Fibroblast of lung (primary cell): ENCODE data around the gene CFAP20. TPM values are rescaled to one million over a fixed set of nuclear protein-coding genes. Genes with fewer than 3 reads are reported as not detected.

Experiments
- DNase-seq, 2 donors: peaks; one replicate each; pipeline versions ENCODE4 v3.0.0 to v3.0.0-alpha.2; 2010; ENCODE audit warnings: low read depth in 2 of 2
- H2AFZ ChIP-seq: 2 replicates; pipeline ENCODE4 v1.5.1; 2012; ENCODE audit warnings: low read length, control low read depth, inconsistent platforms
- H3K27ac ChIP-seq: 2 replicates; pipeline ENCODE4 v1.5.1; 2011; ENCODE audit warnings: low read length, control low read depth; ENCODE audit not compliant: insufficient read depth
- H3K27me3 ChIP-seq: 2 replicates; pipeline ENCODE4 v1.5.1; 2011; ENCODE audit warnings: mild to moderate bottlenecking, low read length; ENCODE audit not compliant: control insufficient read depth, insufficient read depth
- H3K36me3 ChIP-seq: 2 replicates; pipeline ENCODE4 v1.5.1; 2011; ENCODE audit warnings: low read length; ENCODE audit not compliant: control insufficient read depth, insufficient read depth
- H3K4me1 ChIP-seq: 2 replicates; pipeline ENCODE4 v1.5.1; 2011; ENCODE audit warnings: low read length; ENCODE audit not compliant: control insufficient read depth, insufficient read depth; ENCODE audit errors: extremely low read depth
- H3K4me2 ChIP-seq: 2 replicates; pipeline ENCODE4 v1.5.1; 2011; ENCODE audit warnings: low read length, control low read depth; ENCODE audit not compliant: insufficient read depth; ENCODE audit errors: extremely low read depth
- H3K4me3 ChIP-seq, 4 experiments: fragments of 200-600 bp in 1 of 4; sonication (generic) in 1 of 4; replicated peaks in 1 of 4; 2 replicates each; pipeline ENCODE4 v1.5.1; 2011 to 2016; ENCODE audit warnings: low read length in 4 of 4, low read depth in 3 of 4, mild to moderate bottlenecking in 3 of 4, control low read depth in 2 of 4, inconsistent platforms in 1 of 4, mixed read lengths in 1 of 4; ENCODE audit not compliant: insufficient read depth in 1 of 4; ENCODE audit errors: control extremely low read depth in 1 of 4
- H3K79me2 ChIP-seq: 2 replicates; pipeline ENCODE4 v1.5.1; 2012; ENCODE audit warnings: mild to moderate bottlenecking, low read length, inconsistent platforms; ENCODE audit not compliant: control insufficient read depth, insufficient read depth
- H3K9ac ChIP-seq: 2 replicates; pipeline ENCODE4 v1.5.1; 2011; ENCODE audit warnings: mild to moderate bottlenecking, low read length, control low read depth; ENCODE audit not compliant: insufficient read depth
- H3K9me3 ChIP-seq: 2 replicates; pipeline ENCODE4 v1.5.1; 2012; ENCODE audit warnings: low read depth, low read length; ENCODE audit not compliant: control insufficient read depth, insufficient read depth
- H4K20me1 ChIP-seq: 2 replicates; pipeline ENCODE4 v1.5.1; 2011; ENCODE audit warnings: low read length; ENCODE audit not compliant: control insufficient read depth, insufficient read depth; ENCODE audit errors: extremely low read depth
- CTCF ChIP-seq, 2 donors: IDR thresholded peaks in 1 of 2; conservative IDR thresholded peaks in 1 of 2; 1 replicate in 1 of 2; 2 replicates in 1 of 2; pipeline ENCODE4 v1.5.1; 2011 to 2012; ENCODE audit warnings: low read length in 2 of 2, control low read depth in 1 of 2, inconsistent platforms in 1 of 2, low read depth in 1 of 2, mild to moderate bottlenecking in 1 of 2
- EZH2 ChIP-seq: IDR thresholded peaks from 2 replicates; pipeline ENCODE4 v1.5.1; 2012; ENCODE audit warnings: low read length, control low read depth, mild to moderate bottlenecking; ENCODE audit errors: missing control alignments
- polyA plus RNA-seq, 2 donors: library from polyadenylated mRNA; depleted of rRNA in 1 of 2; stranded (reverse) in 1 of 2; unstranded in 1 of 2; fragments of >200 nt; gene quantifications; 2 replicates each; pipeline ENCODE4 v1.2.1, GENCODE V29; 2011 to 2012; ENCODE audit warnings: missing spikeins in 1 of 2
- total RNA-seq: library from RNA; depleted of rRNA; stranded (reverse); fragments of >200 nt; gene quantifications from 2 replicates; pipeline ENCODE4 v1.2.1, GENCODE V29; 2014

The CFAP20 gene
- total and polyA plus RNA-seq, 2 donors (not counting 1 experiment from before 2014, with no cell fraction given): 29.2 to 30.2 TPM

GRCh38 chr16:58114827-58115825 is 14.1 kb downstream of the CFAP20 start:
- peaks cover 33% of the 10 kb centered on the region for H3K79me2 ChIP-seq
- H3K4me3 ChIP-seq: no peak overlapping the region
- no peak overlapping the region for H2AFZ ChIP-seq
- no peak overlapping the region for H3K9ac ChIP-seq
- peak in 1 of 2 donors; percentile 49 for DNase-seq
- no peak for TF ChIP-seq EZH2
- no peak for TF ChIP-seq CTCF (conservative IDR thresholded peaks at IDR 0.05 in 1 of 2, IDR thresholded peaks at IDR 0.05 in 1 of 2; ENCODE audit: low read depth in 1 of 2, low read length in 2 of 2)
- no peak overlapping the region for H3K4me2 ChIP-seq
- H3K9me3 ChIP-seq: no peaks in the 10 kb centered on the region
- no peaks in the 10 kb centered on the region for H3K27me3 ChIP-seq
- H3K4me1 ChIP-seq: peaks cover 15% of the 10 kb centered on the region
- H4K20me1 ChIP-seq: peaks cover 2% of the 10 kb centered on the region
- peak overlapping the region; percentile 47 for H3K27ac ChIP-seq
- H3K36me3 ChIP-seq: peaks cover 5% of the 10 kb centered on the region

DNA sequence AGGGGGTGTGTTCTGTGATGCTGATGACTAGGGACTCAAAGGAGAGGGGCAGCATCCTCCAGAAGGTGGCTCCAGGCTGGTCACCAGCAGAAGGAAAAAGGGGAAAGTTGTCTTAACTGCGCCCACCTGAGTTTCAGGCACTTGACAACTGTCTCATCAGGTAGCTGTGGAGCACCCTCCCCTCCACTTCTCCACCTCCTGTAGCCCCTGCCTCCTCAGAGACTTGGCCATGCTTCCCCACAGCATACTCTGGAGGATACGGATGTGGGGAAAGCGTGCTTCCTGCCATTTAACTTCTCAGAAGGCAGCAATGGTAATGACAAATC is 17.9 kb downstream of the CFAP20 start:
- Histone ChIP-seq H3K4me2 (no peak overlapping the region), H3K4me3 (no peak overlapping the region), H3K27ac (no peak overlapping the region), H4K20me1 (no peaks in the 10 kb centered on the region), H3K79me2 (no peaks in the 10 kb centered on the region), H3K36me3 (peaks cover 5% of the 10 kb centered on the region), H2AFZ (no peak overlapping the region), H3K27me3 (no peaks in the 10 kb centered on the region), H3K9ac (no peak overlapping the region), H3K9me3 (no peaks in the 10 kb centered on the region), H3K4me1 (peaks cover 8% of the 10 kb centered on the region)
- TF ChIP-seq CTCF (conservative IDR thresholded peaks at IDR 0.05 in 1 of 2, IDR thresholded peaks at IDR 0.05 in 1 of 2; ENCODE audit: low read depth in 1 of 2, low read length in 2 of 2) (no peak), EZH2 (no peak)
- no peak for DNase-seq

DNA sequence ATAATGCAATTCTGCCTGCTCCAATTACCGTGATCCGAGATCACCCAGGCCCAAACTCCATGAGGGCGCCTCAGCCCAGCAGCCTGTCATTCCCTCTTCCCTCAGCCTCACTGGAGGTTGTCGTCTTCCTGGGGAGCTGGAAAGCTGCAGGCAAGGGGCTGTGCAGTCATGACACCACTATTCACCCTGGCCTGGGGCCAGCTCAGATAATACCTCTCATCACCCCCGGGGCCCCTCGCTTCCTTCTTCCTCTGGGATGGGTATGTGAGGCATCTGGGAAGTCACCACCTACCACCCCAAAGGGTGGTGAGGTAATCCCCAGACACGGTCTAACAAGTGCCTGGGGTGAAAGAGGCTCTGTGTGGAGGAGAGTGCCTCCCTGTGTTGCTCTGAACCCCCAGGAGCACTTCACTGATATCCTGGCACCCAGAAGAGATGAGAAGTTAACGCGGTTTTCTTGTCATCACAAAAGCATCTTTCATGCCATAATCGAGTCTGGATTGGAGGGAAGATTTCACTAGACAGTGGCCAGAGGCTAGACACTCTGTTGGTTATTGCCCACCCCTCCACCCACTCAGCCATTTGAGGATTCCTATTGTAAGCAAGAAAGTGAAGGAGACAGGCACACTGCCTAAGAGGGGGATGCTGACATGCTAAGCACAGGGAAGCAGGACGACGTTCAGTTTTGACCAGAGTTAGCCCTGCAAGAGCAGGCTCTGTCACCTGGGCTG is 18.4 kb downstream of the CFAP20 start:
- Histone ChIP-seq H3K9me3 (no peaks in the 10 kb centered on the region), H3K4me3 (no peak overlapping the region), H3K27ac (no peak overlapping the region), H3K9ac (no peak overlapping the region), H3K27me3 (no peaks in the 10 kb centered on the region), H3K36me3 (peaks cover 5% of the 10 kb centered on the region), H3K79me2 (no peaks in the 10 kb centered on the region), H2AFZ (no peak overlapping the region), H3K4me1 (peaks cover 2% of the 10 kb centered on the region), H3K4me2 (no peak overlapping the region), H4K20me1 (no peaks in the 10 kb centered on the region)
- DNase-seq: peak in 1 of 2 donors; percentile 34
- TF ChIP-seq EZH2: no peak
- no peak for TF ChIP-seq CTCF (conservative IDR thresholded peaks at IDR 0.05 in 1 of 2, IDR thresholded peaks at IDR 0.05 in 1 of 2; ENCODE audit: low read depth in 1 of 2, low read length in 2 of 2)
